Stimulated activated CD4-positive, alpha-beta T cell treated with anti-CD3 and anti-CD28 coated beads, Interleukin-2, amount 100 ng/mL, for 24 hours (primary cell): ENCODE results near the gene CFAP77.

Source experiments
- DNase-seq, 2 donors: peaks; one replicate each; pipeline ENCODE4 v3.0.0-alpha.2; 2020

Gene CFAP77

GRCh38 chr9:132606066-132606465 is 196.1 kb downstream of the CFAP77 start:
- no peak for DNase-seq

GRCh38 chr9:132609184-132609583 is 199.2 kb downstream of the CFAP77 start:
- no peak for DNase-seq

GRCh38 chr9:132609829-132610228 is 199.8 kb downstream of the CFAP77 start:
- no peak for DNase-seq

GRCh38 chr9:132610661-132611060 is 200.7 kb downstream of the CFAP77 start:
- DNase-seq: no peak

- DNase-seq: no peak
These were observed 204.3 kb downstream of the CFAP77 start for GRCh38 chr9:132614324-132614723.

GRCh38 chr9:132615774-132616173 is 205.8 kb downstream of the CFAP77 start:
- DNase-seq: no peak

- no peak for DNase-seq
These were observed 206.7 kb downstream of the CFAP77 start for GRCh38 chr9:132616725-132617124.

- no peak for DNase-seq
These were observed 212.1 kb downstream of the CFAP77 start for GRCh38 chr9:132622159-132622558.
